ENCODE results near the gene CHMP2A.

DNA sequence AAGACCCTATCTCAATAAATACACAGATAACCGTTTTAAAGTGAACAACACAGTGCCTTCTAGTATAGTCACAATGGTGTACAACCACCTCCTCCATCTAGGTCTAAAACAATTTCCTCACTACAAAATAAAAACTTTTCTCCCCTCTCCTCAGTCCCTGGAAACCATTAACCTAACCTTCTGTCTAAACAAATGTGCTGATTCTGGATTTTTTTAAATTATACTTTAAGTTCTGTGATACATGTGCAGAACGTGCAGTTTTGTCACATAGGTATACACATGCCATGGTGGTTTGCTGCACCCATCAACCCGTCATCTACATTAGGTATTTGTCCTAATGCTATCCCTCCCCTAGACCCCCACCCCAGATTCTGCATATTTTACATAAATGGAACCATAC, 25.5 kb downstream of the CHMP2A start:
- no peak for TF ChIP-seq POLR2A (IDR thresholded peaks at IDR 0.05; ENCODE audit: low read depth, low read length)
- TF ChIP-seq, protein P1, sequence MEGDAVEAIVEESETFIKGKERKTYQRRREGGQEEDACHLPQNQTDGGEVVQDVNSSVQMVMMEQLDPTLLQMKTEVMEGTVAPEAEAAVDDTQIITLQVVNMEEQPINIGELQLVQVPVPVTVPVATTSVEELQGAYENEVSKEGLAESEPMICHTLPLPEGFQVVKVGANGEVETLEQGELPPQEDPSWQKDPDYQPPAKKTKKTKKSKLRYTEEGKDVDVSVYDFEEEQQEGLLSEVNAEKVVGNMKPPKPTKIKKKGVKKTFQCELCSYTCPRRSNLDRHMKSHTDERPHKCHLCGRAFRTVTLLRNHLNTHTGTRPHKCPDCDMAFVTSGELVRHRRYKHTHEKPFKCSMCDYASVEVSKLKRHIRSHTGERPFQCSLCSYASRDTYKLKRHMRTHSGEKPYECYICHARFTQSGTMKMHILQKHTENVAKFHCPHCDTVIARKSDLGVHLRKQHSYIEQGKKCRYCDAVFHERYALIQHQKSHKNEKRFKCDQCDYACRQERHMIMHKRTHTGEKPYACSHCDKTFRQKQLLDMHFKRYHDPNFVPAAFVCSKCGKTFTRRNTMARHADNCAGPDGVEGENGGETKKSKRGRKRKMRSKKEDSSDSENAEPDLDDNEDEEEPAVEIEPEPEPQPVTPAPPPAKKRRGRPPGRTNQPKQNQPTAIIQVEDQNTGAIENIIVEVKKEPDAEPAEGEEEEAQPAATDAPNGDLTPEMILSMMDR (conservative IDR thresholded peaks at IDR 0.05; ENCODE audit: low read depth, low read length), result no peak
- TF ChIP-seq RCOR1 (IDR thresholded peaks at IDR 0.05; ENCODE audit: insufficient replicate concordance, low read length), result no peak
- TF ChIP-seq, protein P2, sequence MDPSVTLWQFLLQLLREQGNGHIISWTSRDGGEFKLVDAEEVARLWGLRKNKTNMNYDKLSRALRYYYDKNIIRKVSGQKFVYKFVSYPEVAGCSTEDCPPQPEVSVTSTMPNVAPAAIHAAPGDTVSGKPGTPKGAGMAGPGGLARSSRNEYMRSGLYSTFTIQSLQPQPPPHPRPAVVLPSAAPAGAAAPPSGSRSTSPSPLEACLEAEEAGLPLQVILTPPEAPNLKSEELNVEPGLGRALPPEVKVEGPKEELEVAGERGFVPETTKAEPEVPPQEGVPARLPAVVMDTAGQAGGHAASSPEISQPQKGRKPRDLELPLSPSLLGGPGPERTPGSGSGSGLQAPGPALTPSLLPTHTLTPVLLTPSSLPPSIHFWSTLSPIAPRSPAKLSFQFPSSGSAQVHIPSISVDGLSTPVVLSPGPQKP (IDR thresholded peaks at IDR 0.05; ENCODE audit: borderline replicate concordance, low read depth, low read length), result no peak
- TF ChIP-seq MXI1 (IDR thresholded peaks at IDR 0.05; ENCODE audit: borderline replicate concordance, low read depth, low read length), result no peak
- no peak for TF ChIP-seq RAD21 (IDR thresholded peaks at IDR 0.05; ENCODE audit: low read length)
- no peak for TF ChIP-seq CEBPB (IDR thresholded peaks at IDR 0.05; ENCODE audit: low read depth, low read length)
- no peak for TF ChIP-seq RFX5 (IDR thresholded peaks at IDR 0.05; ENCODE audit: low read depth, low read length)
- no peak for TF ChIP-seq FOS (IDR thresholded peaks at IDR 0.05; ENCODE audit: low read depth, low read length)
